ENCODE measurements around the gene PTP4A1.

PTP4A1 gene

GRCh38 chr6:63573076-63573898 is 1.0 kb downstream of the PTP4A1 start:
- Histone ChIP-seq H3K4me3 (ENCODE audit: low read depth in 1 of 2, low read length in 1 of 2) (peak overlapping the region; percentile 87 to 91), H3K27ac (peak overlapping the region; percentile 94), H3K9me3 (no peaks in the 10 kb centered on the region), H3K4me1 (ENCODE audit: control insufficient read depth in 1 of 2, insufficient read depth in 1 of 2, low read depth in 1 of 2, low read length in 1 of 2) (peaks cover 27 to 35% of the 10 kb centered on the region in 2 experiments), H3K27me3 (no peaks in the 10 kb centered on the region), H3K36me3 (peaks cover 20% of the 10 kb centered on the region)
- TF ChIP-seq, protein P1, sequence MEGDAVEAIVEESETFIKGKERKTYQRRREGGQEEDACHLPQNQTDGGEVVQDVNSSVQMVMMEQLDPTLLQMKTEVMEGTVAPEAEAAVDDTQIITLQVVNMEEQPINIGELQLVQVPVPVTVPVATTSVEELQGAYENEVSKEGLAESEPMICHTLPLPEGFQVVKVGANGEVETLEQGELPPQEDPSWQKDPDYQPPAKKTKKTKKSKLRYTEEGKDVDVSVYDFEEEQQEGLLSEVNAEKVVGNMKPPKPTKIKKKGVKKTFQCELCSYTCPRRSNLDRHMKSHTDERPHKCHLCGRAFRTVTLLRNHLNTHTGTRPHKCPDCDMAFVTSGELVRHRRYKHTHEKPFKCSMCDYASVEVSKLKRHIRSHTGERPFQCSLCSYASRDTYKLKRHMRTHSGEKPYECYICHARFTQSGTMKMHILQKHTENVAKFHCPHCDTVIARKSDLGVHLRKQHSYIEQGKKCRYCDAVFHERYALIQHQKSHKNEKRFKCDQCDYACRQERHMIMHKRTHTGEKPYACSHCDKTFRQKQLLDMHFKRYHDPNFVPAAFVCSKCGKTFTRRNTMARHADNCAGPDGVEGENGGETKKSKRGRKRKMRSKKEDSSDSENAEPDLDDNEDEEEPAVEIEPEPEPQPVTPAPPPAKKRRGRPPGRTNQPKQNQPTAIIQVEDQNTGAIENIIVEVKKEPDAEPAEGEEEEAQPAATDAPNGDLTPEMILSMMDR (IDR thresholded peaks at IDR 0.05), result no peak

DNA sequence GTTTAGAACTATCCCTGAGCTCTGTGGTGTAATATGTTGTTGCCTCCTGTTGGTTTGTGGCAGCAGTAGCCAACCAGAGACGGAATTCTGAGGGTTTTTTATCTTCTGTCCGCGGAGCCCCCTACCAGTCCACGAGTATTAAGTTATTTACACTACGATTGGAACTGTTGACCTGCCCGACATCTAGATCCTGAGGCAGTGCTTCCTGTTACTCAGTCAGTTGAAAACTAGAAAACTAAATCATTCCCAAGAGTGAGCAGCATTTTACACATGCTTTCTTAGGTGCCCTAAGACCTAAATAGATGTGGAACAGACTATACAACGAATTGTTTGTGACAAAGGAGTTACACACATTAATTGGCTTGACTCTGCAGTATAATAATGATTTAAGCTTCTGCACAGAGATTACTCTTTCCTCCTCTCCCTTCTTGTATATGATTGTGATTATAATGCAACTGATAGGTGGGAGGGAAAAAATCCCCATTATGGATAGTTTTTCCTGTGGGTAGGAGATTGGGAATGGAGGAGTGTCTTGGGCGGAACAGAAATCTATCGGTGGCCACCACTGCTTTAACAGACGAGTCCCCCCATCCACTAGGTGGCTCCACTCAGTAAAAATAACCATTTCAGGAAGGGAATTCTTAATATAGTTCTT is 1.7 kb downstream of the PTP4A1 start:
- Histone ChIP-seq H3K9me3 (no peaks in the 10 kb centered on the region), H3K27me3 (no peaks in the 10 kb centered on the region), H3K36me3 (peaks cover 28% of the 10 kb centered on the region), H3K27ac (peak overlapping the region; percentile 94), H3K4me3 (ENCODE audit: low read depth in 1 of 2, low read length in 1 of 2) (peak overlapping the region; percentile 87 to 91), H3K4me1 (ENCODE audit: control insufficient read depth in 1 of 2, insufficient read depth in 1 of 2, low read depth in 1 of 2, low read length in 1 of 2) (peaks cover 27 to 35% of the 10 kb centered on the region in 2 experiments)
- TF ChIP-seq, protein P1 (IDR thresholded peaks at IDR 0.05), result peak; percentile 58

DNA sequence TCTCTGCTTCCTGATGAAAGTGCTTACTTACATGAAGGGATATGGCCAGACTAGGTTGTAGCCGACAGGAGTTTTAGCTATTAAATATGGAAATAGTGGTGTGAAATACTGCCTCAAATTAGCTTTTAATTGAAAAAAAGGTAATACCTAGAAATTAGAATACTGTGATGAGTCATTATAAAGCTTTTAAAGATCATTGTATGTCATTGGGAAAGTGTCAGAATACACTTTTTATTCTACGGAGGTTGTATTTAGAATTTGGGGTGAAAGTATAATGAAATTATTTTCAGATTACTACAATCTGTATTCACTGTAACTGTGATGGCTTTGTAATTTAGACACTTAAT is 2.2 kb downstream of the PTP4A1 start:
- Histone ChIP-seq H3K36me3 (peaks cover 33% of the 10 kb centered on the region), H3K9me3 (no peaks in the 10 kb centered on the region), H3K4me1 (ENCODE audit: control insufficient read depth in 1 of 2, insufficient read depth in 1 of 2, low read depth in 1 of 2, low read length in 1 of 2) (peaks cover 27 to 35% of the 10 kb centered on the region in 2 experiments), H3K27me3 (no peaks in the 10 kb centered on the region), H3K27ac (peak overlapping the region; percentile 94), H3K4me3 (ENCODE audit: low read depth in 1 of 2, low read length in 1 of 2) (peak overlapping the region; percentile 87 to 91)
- TF ChIP-seq, protein P1 (IDR thresholded peaks at IDR 0.05), result no peak

DNA sequence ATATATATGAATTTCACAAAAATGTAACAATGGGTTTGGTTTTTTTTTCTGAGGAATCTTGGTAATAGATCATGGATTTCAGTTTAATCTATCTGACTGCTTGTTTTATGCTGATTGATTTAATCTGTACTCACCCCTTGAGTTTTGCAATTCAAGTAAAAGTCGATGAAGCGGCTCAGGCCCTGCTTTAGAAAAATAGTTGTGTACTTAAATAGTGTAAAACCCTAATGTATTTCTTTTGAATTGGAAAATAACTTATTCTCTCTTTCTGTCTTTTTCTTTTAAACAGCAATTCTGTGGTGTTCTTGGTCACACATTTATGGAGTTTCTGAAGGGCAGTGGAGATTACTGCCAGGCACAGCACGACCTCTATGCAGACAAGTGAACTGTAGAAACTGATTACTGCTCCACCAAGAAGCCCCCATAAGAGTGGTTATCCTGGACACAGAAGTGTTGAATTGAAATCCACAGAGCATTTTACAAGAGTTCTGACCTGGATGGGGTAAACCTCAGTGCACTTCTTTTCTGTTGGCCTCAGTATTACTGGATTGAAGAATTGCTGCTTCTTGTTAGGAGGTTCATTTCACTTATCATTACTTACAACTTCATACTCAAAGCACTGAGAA is 4.0 kb downstream of the PTP4A1 start:
- Histone ChIP-seq H3K4me1 (ENCODE audit: control insufficient read depth in 1 of 2, insufficient read depth in 1 of 2, low read depth in 1 of 2, low read length in 1 of 2) (peaks cover 25 to 34% of the 10 kb centered on the region in 2 experiments), H3K27me3 (no peaks in the 10 kb centered on the region), H3K36me3 (peaks cover 50% of the 10 kb centered on the region), H3K9me3 (no peaks in the 10 kb centered on the region), H3K4me3 (ENCODE audit: low read depth in 1 of 2, low read length in 1 of 2) (no peak overlapping the region), H3K27ac (no peak overlapping the region)
- TF ChIP-seq, protein P1 (IDR thresholded peaks at IDR 0.05), result no peak

DNA sequence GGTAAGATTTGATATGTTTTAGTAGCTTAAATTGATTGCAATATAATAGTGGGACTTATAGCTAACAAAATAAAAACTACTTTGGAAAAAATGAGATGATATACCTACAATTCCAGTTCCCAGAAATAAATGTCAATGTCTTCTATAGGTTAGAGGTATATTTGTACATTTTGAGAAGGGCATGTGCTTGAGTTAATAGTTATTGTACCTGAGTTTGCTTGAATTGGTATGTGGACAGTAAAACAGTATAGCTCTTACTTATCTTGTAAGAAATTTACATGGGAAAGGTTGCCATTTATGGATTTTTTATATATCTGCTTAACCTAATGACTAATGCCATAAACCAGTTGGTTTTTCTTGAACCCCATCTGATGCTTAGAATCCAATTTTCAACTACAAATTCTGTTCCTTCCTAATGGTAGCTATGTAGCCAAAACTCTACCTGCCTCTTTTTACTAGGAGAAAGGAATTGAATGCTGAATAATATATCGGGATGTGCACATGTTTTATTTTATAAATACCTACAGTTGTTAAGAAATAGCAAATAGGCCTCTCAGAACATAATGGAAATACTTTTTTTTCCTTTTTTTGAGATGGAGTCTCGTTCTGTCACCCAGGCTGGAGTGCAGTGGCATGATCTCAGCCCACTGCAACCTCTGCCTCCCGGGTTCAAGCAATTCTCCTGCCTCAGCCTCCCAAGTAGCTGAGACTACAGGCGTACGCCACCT is 4.9 kb downstream of the PTP4A1 start:
- TF ChIP-seq, protein P1 (IDR thresholded peaks at IDR 0.05), result no peak
- Histone ChIP-seq H3K4me1 (ENCODE audit: control insufficient read depth in 1 of 2, insufficient read depth in 1 of 2, low read depth in 1 of 2, low read length in 1 of 2) (peaks cover 19 to 25% of the 10 kb centered on the region in 2 experiments), H3K27me3 (no peaks in the 10 kb centered on the region), H3K36me3 (peaks cover 59% of the 10 kb centered on the region), H3K9me3 (no peaks in the 10 kb centered on the region), H3K4me3 (ENCODE audit: low read depth in 1 of 2, low read length in 1 of 2) (no peak overlapping the region), H3K27ac (no peak overlapping the region)
